HEK293T (cell line): ENCODE results near the gene GMIP.
"Not testable (repeated sequence)": the region's sequence is repeated elsewhere in the genome, so short reads cannot be mapped to it uniquely, and the experiment has no call there.

ENCODE experiments used
- CTCF ChIA-PET: fragments of 350-600 bp; formaldehyde crosslinking; extraction: SDS; loops from one replicate; lab custom pipeline; 2021; ENCODE audit warnings: antibody characterized with exemption, inconsistent platforms; lab: Yijun Ruan, JAX
- POLR2A ChIA-PET: fragments of 350-600 bp; formaldehyde crosslinking; extraction: SDS; loops from one replicate; lab custom pipeline; 2020; ENCODE audit warnings: antibody characterized with exemption, inconsistent platforms; lab: Yijun Ruan, JAX
- DNase-seq: peaks from one replicate; pipeline ENCODE4 v3.0.0; 2012; ENCODE audit warnings: mixed read lengths; ENCODE audit errors: extremely low spot score
- ARNT ChIP-seq: fragments of 450-650 bp; IDR thresholded peaks from 2 replicates; pipeline ENCODE4 v1.6.1; 2017; ENCODE audit warnings: mild to moderate bottlenecking
- BHLHE40 ChIP-seq: fragments of 450-650 bp; IDR thresholded peaks from 2 replicates; pipeline ENCODE4 v1.6.1; 2016; ENCODE audit warnings: mild to moderate bottlenecking, moderate library complexity, borderline replicate concordance
- CTBP1 ChIP-seq: fragments of 450-650 bp; IDR thresholded peaks from 2 replicates; pipeline ENCODE4 v1.6.1; 2016; ENCODE audit warnings: borderline replicate concordance
- ELF4 ChIP-seq: fragments of 450-650 bp; IDR thresholded peaks from 2 replicates; pipeline ENCODE4 v1.6.1; 2017; ENCODE audit warnings: antibody characterized with exemption
- FOXA1 ChIP-seq: fragments of 450-650 bp; IDR thresholded peaks from 2 replicates; pipeline ENCODE4 v1.6.1; 2016; ENCODE audit warnings: mild to moderate bottlenecking
- FOXK2 ChIP-seq: fragments of 450-650 bp; IDR thresholded peaks from 2 replicates; pipeline ENCODE4 v1.6.1; 2016; ENCODE audit warnings: mild to moderate bottlenecking
- FOXM1 ChIP-seq: fragments of 450-650 bp; IDR thresholded peaks from 2 replicates; pipeline ENCODE4 v1.6.1; 2017; ENCODE audit warnings: mild to moderate bottlenecking, borderline replicate concordance
- HDGF ChIP-seq: fragments of 450-650 bp; IDR thresholded peaks from 2 replicates; pipeline ENCODE4 v1.6.1; 2017; ENCODE audit warnings: antibody characterized with exemption, borderline replicate concordance
- L3MBTL2 ChIP-seq: fragments of 450-650 bp; conservative IDR thresholded peaks from 2 replicates; pipeline ENCODE4 v1.6.1; 2016; ENCODE audit warnings: mild to moderate bottlenecking
- LEF1 ChIP-seq: fragments of 450-650 bp; IDR thresholded peaks from 2 replicates; pipeline ENCODE4 v1.6.1; 2017; ENCODE audit warnings: mild to moderate bottlenecking, borderline replicate concordance
- NFRKB ChIP-seq: fragments of 450-650 bp; IDR thresholded peaks from 2 replicates; pipeline ENCODE4 v1.6.1; 2016; ENCODE audit warnings: mild to moderate bottlenecking, moderate library complexity
- SP1 ChIP-seq: fragments of 450-650 bp; IDR thresholded peaks from 2 replicates; pipeline ENCODE4 v1.6.1; 2017
- SUZ12 ChIP-seq: fragments of 450-650 bp; IDR thresholded peaks from 2 replicates; pipeline ENCODE4 v1.6.1; 2016; ENCODE audit warnings: mild to moderate bottlenecking
- TARDBP ChIP-seq: fragments of 450-650 bp; IDR thresholded peaks from 2 replicates; pipeline ENCODE4 v1.6.1; 2016
- ZNF384 ChIP-seq: fragments of 450-650 bp; IDR thresholded peaks from 2 replicates; pipeline ENCODE4 v1.6.1; 2016
- TF ChIP-seq, protein P1 (sequence below): fragments of 450-650 bp; IDR thresholded peaks from 2 replicates; pipeline ENCODE4 v1.6.1; 2016

Gene GMIP

DNA sequence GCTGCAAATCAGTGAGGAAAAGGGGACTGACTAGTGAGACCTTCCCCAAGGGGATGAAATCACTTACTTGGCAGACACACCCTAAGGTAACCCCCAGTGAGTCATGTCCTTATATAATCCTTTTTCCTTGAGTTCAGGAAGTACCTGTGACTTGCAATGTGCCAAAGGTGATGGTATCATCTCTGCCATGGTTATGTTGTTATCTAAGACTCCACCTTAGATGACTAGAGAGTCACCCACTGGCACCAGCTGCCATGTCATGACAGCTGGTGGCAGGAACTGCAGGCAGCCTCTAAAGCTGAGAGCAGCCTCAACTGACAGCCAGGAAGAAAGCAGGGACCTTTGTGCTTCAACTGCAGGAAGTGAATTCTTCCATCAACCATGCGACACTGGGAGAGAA is 37.4 kb downstream of the GMIP start:
- ChIA-PET CTCF (no interaction called here), POLR2A (no interaction called here)
- no peak for DNase-seq
- TF ChIP-seq L3MBTL2 (no peak), HDGF (no peak), FOXK2 (no peak), SUZ12 (no peak), TARDBP (no peak), BHLHE40 (no peak), ARNT (no peak), FOXM1 (no peak), ELF4 (no peak), SP1 (no peak), NFRKB (no peak), ZNF384 (no peak), FOXA1 (no peak), CTBP1 (no peak), LEF1 (no peak)
- TF ChIP-seq, protein P1, sequence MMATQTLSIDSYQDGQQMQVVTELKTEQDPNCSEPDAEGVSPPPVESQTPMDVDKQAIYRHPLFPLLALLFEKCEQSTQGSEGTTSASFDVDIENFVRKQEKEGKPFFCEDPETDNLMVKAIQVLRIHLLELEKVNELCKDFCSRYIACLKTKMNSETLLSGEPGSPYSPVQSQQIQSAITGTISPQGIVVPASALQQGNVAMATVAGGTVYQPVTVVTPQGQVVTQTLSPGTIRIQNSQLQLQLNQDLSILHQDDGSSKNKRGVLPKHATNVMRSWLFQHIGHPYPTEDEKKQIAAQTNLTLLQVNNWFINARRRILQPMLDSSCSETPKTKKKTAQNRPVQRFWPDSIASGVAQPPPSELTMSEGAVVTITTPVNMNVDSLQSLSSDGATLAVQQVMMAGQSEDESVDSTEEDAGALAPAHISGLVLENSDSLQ = no peak

DNA sequence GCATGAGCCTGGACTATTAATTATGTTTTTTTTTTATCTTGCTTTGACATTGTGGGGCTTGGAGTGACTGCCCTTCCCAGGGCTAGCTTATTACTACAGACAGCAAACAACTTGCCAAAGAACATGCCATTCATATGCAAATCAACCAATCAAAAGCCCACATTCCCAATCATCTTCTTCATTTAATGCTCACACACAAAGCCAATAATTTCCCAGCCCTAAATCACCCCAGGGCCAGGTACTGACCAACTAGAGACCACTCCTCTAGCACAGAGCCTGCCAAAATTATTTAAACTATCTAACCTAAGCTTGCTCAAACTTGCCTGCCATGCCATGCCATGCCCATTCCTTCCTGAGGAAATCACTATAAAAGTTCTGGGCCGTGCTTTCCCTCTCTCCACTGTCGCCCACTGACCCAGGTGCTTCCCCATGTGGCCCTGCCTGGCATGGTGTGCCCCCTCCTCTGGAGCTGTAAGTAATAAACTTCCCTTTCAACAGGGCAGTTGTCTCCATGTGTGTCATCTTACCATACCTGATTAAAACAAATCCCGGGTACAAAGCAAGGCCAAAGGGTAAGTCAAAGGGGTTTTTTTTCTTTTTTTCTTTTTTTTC is 40.6 kb downstream of the GMIP start:
- ChIA-PET POLR2A (interaction anchor here (1.5 kb wide), 1 partner anchor 11 kb away, joined by 3 read pairs; no protein-coding TSS in a partner anchor), CTCF (interaction anchor here (0.8 kb wide), 1 partner anchor 19 kb away, joined by 4 read pairs; no protein-coding TSS in a partner anchor)
- DNase-seq = no peak
- TF ChIP-seq FOXA1 (no peak), ELF4 (no peak), LEF1 (no peak), SP1 (no peak), CTBP1 (no peak), FOXM1 (no peak), SUZ12 (no peak), L3MBTL2 (no peak), HDGF (no peak)
- TF ChIP-seq, protein P1 = no peak

GRCh38 chr19:19602136-19602712 is 41.2 kb downstream of the GMIP start:
- no peak for DNase-seq
- POLR2A ChIA-PET = interaction anchor here (1.5 kb wide), 1 partner anchor 10 kb away, joined by 3 read pairs; no protein-coding TSS in a partner anchor
- CTCF ChIA-PET = no interaction called here
- no peak for TF ChIP-seq TARDBP
- no peak for TF ChIP-seq SUZ12
- TF ChIP-seq BHLHE40 = no peak
- TF ChIP-seq HDGF = no peak
- TF ChIP-seq ARNT = no peak
- TF ChIP-seq FOXA1 = no peak
- no peak for TF ChIP-seq FOXK2
- TF ChIP-seq ZNF384 = no peak
- no peak for TF ChIP-seq SP1
- TF ChIP-seq LEF1 = no peak
- TF ChIP-seq, protein P1 = no peak
- no peak for TF ChIP-seq NFRKB
- no peak for TF ChIP-seq CTBP1

- ChIA-PET CTCF (no interaction called here), POLR2A (no interaction called here)
Observed at GRCh38 chr19:19600793-19601330, 42.6 kb downstream of the GMIP start.

DNA sequence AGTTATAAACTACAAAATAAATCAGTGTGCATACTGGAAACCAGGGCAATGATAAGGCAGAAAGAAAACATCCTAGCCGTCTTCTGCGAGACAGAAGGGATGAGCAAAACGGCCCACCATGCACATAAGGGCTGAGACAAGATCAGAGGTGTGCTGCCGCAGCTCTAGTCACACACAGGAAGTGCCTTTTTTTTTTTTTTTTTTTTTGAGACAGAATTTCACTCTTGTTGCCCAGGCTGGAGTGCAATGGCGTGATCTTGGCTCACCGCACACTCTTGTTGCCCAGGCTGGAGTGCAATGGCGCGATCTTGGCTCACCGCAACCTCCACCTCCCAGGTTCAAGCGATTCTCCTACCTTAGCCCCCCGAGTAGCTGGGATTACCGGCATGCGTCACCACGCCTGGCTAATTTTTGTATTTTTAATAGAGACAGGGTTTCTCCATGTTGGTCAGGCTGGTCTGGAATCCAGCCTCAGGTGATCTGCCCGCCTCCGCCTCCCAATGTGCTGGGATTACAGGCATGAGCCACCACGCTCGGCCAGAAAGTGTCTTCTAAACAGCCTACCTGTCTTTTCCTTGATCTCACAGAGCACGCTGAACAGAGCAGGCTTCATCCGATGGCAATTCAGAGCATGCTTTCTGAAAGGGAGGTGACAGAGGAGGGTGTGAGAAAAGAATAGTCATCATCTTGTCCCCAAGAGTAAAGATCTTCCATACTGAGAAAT is 44.6 kb downstream of the GMIP start:
- CTCF ChIA-PET, POLR2A ChIA-PET, DNase-seq: not testable (repeated sequence)

More at GRCh38 chr19:19600793-19601330, 42.6 kb downstream of the GMIP start:
- no peak for DNase-seq
- TF ChIP-seq SP1 = no peak
- no peak for TF ChIP-seq BHLHE40
- no peak for TF ChIP-seq HDGF
- TF ChIP-seq, protein P1 = no peak
- TF ChIP-seq L3MBTL2 = no peak
- TF ChIP-seq FOXA1 = no peak
- TF ChIP-seq TARDBP = no peak
- TF ChIP-seq ZNF384 = no peak
- no peak for TF ChIP-seq ARNT
- TF ChIP-seq NFRKB = no peak
- TF ChIP-seq SUZ12 = no peak
- no peak for TF ChIP-seq LEF1
- TF ChIP-seq ELF4 = no peak
- TF ChIP-seq CTBP1 = no peak
- TF ChIP-seq FOXK2 = no peak
- TF ChIP-seq FOXM1 = no peak
